Suppressor macrophage treated with lipopolysaccharide for 1 hour (primary cell): Measurements from ENCODE around the gene AMY2B.
"Not testable (repeated sequence)": the region's sequence is repeated elsewhere in the genome, so short reads cannot be mapped to it uniquely, and the experiment has no call there.

Experiments
- DNase-seq, 3 donors: peaks; one replicate each; pipeline ENCODE4 v3.0.0-alpha.2; 2020 to 2022

Gene AMY2B

DNA sequence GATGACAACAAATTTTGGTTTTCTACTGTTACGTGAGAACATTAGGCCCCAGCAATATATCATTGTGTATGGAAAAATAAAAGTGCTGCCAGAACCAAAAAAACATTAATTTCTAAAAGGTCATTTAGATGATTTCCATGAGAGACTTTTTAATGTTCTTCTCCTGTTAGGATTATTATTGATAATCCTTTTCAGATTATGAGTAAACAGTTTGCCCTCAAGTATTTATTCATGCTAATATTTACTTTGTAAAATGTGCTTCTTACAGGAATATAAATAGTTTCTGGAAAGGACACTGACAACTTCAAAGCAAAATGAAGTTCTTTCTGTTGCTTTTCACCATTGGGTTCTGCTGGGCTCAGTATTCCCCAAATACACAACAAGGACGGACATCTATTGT lies at the start of gene AMY2B:
TSS of gene AMY2B (plus strand) at position 301 of the 400 bp plus-strand sequence. CDS start at position 315, 14 bp downstream.
- not testable (repeated sequence) for DNase-seq

DNA sequence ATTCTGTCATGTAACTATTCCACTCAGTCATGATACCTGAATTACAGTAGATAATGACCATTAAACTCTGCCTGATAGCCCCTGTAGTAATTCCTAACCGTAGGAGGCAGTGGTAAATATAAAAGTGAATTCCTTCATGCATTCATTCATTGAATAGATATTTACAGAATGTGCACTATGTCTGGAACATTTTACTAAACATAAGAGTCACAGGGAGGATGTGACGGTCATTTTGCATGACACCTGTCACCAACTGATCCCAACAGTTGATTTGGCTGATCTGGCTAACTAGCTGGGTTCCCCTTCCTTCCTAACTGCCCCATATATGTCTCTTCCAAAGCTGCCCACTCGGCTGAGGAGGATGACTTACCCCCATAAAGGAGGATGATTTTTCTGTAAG lies 48.0 kb upstream of the AMY2B start:
- no peak for DNase-seq

DNA sequence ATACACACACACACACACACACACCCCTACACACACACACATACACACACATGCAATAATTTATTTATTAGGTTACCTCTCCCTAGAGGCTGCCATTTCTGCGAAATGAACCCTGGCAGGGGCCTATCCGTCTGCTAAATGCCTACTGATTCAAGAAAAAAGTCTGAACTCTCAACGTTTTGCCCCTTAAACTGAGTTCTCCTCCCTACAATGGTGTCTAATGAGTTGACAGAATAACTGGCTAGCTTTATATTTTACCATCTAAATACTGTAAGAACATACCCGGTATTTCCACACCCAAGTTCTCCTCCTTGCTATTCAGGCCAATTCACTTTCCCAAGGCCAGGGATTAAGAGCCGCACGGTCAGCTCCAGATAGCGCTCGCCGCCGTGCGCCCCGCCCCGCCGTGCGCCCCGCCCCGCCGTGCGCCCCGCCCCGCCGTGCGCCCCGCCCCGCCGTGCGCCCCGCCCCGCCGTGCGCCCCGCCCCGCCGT lies 46.2 kb upstream of the AMY2B start:
- DNase-seq: peak; percentile 59 to 77 (median 71)

DNA sequence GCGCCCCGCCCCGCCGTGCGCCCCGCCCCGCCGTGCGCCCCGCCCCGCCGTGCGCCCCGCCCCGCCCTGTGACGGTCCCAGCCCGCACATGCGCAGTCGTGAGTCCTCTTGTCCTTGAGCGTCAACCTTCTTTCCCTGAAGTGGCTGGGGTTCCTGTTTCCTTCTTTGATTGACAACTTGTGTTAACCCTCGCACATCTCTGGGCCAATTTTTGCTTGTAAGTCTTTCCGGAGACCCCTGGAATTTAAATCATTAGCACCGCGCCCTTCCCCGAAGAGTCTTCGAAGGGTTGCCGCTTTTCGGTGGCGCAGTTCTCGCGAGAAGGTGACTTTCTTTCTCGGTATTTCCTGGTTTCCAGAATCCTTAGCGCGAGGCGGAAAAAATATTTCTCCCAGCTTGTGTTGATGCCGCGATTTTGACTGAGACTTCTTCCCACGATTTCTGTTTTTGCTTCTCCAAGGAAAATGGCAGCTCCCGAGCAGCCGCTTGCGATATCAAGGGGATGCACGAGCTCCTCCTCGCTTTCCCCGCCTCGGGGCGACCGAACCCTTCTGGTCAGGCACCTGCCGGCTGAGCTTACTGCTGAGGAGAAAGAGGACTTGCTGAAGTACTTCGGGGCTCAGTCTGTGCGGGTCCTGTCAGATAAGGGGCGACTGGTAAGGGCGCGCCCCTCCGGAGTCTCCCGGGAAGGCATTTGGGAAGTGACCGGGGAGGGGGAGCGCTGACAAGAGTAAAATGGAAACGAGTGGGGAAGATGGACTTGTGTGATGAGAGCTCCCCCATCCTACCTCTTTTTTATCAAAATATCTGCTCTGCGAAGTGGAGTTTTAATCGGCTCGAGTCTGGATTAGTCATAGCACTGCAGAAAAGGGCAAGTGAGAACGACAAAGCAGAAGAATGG lies 45.5 kb upstream of the AMY2B start, which contains the start of gene RNPC3:
TSS of gene RNPC3 (plus strand) at position 93 of the 901 bp plus-strand sequence. CDS start at position 465, 372 bp downstream.
- peak; percentile 93 to 96 (median 95) for DNase-seq

DNA sequence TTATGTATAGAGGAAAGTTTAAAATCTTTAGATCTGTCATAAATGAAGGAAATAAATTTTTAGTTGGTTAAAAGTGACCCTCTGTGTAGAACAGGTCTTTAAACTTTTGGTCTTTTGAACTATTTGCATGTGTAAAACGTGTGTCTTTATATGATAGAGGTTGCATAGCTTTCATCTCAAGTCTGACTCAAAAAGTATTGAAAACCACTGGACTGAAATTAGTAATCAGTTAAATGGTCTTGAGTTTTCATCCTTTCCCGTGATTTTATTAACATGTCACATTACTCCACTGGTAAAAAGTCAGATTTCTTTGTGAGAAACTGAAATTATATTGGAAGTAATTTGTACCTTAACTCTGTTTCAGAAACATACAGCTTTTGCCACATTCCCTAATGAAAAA lies 44.1 kb upstream of the AMY2B start:
- no peak for DNase-seq

DNA sequence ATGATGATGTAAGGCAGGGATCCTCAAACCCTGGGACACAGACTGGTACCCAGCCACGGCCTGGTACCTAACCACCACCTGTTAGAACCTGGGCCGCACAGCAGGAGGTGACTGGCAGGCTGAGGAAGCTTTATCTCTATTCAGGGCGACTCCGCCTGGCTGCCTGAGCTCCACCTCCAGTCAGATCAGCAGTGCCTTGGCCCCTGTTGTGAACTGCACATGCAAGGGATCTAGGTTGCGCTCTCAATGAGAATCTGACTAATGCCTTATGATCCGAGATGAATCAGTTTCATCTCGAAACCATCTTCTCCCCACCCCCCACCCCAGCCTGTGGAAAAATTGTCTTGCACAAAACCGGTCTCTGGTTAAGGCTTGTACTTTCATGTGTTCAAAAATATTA lies 41.6 kb upstream of the AMY2B start:
- peak in 2 of 3 donors; percentile 7 to 27 for DNase-seq

DNA sequence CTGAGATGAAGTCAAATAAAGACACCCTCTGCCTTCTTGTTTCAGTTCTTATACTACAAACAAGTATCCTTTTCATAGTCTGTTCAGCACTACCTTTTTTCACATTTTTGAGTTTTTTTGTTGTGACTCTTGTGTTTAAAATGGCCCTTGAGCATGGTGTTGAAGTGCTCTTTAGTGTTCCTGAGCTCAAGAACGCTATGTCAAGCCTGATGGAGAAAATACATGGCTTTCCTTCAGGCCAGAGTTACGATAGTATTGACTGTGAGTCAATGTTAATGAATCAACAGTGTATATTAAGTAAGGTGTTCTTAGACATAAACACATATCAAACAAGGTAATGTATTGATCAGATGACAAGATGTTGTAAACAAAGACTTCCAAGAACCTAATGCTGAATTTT lies 33.2 kb upstream of the AMY2B start:
- DNase-seq: no peak

DNA sequence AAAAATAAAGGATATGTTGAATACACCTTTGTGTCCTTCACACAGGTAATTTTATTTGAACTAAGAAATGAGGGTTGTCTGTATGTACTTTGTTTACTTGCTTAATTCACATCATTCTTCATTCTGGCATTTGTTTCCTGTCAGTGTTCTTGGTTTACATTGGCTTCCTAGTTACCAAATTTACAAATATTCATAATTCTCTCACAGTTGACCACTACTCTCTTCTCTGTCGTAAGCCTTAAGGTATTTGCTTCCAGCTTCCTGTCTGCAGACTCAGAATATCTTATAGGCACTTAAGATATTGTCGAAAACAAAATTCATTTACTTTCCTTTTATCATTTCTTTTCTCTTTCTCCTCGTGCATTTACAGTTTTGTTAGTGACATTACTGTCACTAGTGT lies 30.0 kb upstream of the AMY2B start:
- no peak for DNase-seq

DNA sequence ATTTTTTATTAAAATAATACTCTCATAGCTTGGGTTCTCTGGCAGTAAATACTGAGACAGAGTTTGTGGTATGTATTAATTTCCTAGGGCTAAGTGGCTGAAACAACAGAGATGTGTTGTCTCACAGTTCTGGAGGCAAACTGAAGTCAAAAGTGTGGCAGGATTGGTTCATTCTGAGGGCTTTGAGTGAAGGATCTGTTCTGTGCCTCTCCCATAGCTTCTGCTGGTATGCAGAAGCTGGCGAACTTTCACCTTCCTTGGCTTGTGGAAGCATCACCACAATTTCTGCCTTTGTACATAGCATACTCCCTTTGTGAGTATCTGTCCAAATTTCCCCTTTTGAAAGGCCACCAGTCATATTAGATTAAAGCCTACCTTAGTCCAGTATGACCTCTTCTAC lies 24.9 kb upstream of the AMY2B start:
- DNase-seq: no peak

DNA sequence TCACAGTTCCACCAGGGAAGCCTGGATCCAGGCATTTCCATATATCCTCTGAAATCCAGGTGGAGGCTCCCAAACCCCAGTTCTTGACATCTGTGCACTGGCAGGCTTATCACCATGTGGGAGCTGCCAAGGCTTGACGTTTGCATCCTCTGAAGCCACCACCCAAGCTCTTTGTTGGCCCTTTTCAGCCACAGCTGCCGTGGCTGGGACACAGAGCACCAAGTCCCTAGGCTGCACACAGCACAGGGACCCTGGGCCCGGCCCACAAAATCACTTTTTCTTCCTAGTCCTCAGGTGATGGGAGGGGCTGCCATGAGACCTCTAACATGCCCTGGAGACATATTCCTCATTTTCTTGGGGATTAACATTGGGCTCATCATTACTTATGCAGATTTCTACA lies 23.5 kb upstream of the AMY2B start:
- DNase-seq: no peak

DNA sequence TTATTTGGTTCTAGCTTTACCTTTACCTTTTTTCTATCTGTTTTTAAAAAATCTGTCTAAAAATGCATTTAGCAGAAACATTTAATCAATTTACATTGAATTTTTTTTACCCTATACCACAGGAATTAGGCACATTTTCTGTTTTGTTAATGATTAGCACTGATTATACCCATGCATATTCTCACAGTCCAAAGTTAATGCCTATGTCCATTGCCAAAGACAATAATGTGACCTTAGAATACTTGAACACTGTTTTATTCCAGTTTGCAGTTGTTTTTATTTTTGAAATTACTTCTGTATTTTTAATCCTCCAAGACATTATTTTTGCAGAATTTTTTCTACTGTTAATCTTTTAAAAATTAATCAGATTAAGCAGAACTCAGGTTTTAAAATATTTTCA lies 11.0 kb upstream of the AMY2B start:
- no peak for DNase-seq

DNA sequence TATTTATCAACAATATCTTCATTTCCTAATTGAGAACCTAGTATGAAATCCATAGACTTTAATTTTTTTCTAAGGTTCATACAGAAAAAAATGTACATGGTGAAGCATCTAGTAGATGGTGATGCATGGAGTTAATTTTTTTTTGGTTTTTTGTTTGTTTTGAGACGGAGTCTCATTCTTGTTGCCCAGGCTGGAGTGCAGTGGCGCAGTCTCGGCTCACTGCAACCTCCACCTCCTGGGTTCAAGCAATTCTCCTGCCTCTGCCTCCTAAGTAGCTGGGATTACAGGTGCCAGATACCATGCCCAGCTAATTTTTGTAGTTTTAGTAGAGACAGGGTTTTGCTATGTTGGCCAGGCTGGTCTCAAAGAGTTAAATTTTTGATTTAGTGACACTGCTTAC lies 10.3 kb upstream of the AMY2B start:
- not testable (repeated sequence) for DNase-seq

DNA sequence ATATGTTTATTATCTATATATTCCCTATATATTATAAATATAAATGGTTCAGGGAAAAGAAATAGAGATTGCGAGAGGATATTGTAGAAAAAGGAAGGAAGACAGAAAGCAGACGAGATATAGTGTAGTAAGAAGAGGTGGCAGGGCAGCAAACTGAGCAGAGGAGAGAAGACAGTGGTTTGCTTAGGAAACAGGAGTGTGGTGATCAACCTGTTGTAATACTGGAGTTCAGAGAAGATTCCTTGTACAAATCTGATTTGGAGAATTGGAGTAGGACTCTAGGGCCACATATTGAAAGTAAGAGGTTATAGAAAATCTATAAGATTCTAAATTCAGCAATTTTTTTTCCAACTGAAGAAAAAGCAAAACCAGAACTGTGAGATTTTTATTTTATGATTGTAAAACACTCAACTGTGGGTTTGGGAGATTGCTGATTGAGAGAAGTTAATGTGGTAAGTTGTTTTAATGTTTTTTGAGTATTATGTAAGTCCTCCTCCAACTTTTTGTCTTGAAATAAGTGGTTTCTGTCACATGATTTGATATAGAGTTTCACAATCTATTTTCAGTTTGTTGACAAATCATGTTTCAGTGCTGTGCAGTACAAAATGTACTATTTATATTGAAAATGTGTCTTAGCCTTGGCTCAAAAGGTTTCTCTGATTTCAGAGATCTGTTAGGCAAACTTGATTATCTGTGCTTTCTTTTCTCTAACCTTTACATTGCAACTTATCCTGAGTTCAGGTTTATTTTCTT lies 9.6 kb upstream of the AMY2B start:
- DNase-seq: peak; percentile 28 to 72 (median 63)

DNA sequence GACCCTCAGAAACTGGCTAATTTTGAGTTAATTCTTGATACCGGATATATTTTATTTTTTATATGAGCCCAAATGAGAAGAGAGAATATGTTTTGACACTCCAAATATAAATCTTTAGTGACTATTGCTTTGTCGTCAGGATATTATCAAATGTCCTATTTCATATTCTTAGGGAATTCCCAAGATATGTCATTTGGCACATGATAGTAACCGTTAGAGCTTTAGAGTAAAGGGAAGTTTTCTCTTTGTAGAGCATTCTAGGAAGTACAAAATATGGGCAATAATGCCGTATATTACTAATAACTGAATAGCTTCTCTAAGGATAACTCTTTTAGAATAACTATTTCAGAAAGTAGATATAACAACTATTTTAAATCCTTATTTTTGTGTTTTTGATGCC lies 8.3 kb upstream of the AMY2B start:
- peak; percentile 54 to 85 (median 85) for DNase-seq

DNA sequence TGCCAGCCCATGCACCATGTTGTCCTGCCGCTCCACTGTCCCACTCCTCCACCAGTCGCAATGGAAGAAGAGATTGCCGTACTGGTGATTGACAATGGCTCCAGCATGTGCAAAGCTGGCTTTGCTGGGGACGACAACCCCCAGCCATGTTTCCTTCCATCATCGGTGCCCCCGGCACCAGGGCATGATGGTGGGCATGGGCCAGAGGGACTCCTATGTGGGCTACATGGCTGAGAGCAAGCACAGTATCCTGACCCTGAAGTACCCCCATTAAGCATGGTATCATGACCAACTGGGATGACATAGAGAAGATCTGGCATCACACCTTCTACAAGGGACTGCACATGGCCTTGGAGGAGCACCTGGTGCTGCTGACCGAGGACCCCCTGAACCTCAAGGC lies 1.9 kb upstream of the AMY2B start:
- DNase-seq: no peak

DNA sequence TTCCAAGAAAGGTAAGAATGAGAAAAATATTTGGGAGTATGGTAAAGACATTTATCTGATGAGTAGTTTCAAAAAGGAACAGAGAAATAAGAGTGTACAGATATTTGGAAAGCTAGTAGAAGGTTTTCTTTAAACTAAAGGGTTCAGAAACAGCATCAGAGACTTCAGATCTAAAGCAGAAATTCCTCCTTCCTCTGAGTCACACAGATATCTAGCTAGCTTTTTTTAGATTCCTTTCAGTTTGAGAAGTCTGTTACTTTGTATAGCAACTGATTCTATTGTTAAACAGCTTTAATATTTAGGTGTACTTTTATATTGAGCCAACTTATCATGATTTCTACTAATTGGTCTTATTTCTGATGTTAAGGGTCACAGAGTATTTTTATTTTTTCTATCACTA lies 4.7 kb downstream of the AMY2B start:
- peak in 1 of 3 donors; percentile 15 for DNase-seq

DNA sequence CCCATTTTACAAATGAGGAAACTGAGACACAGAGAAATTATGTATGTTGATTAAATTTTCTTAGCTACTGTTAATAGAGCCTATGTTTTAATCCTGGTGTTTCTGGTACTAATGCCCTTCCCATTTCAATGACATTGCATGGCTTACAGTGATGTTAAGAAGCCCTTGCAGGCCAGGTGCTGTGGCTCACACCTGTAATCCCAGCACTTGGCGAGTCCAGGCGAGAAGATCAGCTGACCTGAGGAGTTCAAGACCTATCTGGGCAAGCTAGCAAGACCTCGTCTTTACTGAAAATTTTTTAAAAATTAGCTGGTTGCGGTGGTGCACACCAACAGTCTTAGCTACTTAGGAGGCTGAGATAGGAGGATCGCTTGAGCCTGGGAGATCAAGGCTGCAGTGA lies 5.4 kb downstream of the AMY2B start:
- not testable (repeated sequence) for DNase-seq

DNA sequence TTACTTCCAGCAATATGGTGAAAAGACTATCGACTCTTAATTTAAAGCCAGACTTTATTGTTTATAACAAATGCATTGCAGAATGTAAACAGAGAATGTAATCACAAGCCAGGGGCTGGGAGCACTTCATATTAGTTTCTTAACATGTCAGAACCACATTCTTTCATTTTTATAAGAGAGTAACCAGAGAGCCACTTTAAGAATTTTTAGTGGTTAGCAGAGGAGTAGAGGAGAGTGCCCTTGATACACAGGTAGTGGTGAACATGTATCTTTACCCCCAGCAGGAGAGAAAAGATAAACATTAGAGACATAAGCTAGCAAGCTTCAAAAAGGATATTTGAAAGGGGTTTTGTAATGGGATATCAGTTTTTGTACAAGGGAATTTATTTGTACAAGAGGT lies 11.1 kb downstream of the AMY2B start:
- DNase-seq: no peak

DNA sequence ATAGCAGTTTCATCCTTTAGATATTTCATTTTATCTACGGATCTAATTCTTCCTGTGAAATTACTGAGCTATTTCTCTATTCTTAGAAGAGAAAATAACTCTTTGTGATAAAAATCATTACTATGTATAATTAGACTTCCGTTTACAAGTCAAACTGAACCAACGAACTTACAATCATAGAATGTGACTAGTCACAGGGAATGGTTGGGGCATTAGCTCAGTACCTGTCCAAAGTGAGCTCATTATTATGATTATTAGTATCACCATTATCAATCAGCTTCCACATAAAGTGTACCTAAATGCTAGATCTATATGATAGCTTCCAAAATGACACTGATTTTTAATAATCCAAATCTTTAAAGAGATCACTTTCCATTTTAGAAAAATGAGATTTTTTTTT lies 12.5 kb downstream of the AMY2B start:
- DNase-seq: no peak

DNA sequence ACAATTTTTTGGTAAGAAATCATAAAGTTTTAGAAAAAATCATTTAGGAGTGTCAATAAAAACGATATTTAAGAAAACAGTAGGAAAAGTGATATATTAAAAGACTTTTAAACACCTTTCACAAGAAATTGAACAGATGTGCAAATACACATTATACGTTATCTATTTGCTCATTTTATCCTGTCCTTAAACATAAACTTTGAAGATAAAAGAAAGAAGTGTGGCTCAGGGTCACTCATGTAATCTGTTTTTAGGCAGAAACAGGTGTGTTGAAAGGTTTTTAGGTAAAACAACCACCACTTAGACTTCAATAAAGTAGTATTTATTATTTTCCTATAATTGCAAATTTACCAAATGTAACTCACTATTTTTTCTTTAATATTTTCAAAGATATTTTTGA lies 13.1 kb downstream of the AMY2B start:
- no peak for DNase-seq

DNA sequence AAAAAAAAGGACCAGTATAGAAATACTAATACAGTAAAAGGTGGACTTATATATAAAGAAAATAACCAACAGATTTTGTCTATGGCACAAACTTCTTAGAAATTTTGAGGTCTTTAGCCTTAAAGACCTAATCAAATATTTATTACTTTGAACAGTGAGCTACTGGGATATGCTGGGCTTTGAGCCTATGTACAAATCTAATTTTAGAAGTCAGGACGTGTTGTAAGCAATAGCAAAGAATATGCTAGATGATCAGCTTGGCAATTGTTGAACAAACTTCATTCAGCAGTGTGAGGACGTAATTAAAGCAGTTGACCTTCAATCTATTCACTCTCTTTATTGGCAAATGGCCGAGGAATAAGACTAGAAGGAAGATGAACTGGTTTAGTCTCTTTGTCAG lies 31.4 kb downstream of the AMY2B start:
- DNase-seq: not testable (repeated sequence)

DNA sequence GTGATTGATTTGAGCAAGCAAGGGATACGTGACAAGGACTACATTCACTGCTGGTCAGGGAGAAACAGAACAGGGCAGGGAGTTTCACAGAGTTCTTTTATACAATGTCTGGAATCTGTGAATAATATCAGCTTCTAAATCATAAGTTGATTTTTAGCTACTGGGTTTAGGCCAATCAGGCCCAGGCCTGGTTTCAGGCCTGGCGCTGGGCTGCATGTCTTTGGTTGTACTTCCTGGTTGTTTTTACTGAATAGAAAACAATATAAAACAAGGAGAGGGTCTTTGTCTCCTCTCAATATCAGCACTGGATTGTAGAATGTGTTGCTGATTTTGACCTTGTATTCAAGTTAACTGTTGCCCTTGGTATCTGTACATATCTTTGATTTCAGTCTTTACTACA lies 45.0 kb downstream of the AMY2B start:
- no peak for DNase-seq

DNA sequence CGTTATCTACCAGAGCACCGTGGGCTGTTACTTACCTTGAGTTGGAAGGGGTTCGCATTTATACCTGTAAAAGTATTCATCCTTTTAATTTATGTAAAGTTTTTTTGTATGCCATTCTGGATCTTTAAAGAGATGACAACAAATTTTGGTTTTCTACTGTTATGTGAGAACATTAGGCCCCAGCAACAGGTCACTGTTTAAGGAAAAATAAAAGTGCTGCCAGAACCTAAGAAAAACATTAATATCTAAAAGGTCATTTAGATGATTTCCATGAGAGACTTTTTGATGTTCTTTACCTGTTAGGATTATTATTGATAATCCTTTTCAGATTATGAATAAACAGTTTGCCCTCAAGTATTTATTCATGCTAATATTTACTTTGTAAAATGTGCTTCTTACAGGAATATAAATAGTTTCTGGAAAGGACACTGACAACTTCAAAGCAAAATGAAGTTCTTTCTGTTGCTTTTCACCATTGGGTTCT lies 45.6 kb downstream of the AMY2B start, which contains the start of gene AMY2A:
TSS of gene AMY2A (plus strand) at position 434 of the 484 bp plus-strand sequence. CDS start at position 448, 14 bp downstream.
- DNase-seq: not testable (repeated sequence)
